NT2/D1 (cell line): Measurements from ENCODE around the gene OSBPL6.

Experiments used
- YY1 ChIP-seq: IDR thresholded peaks from 2 replicates; pipeline ENCODE4 v1.6.1; 2011; ENCODE audit not compliant: insufficient read length, insufficient read depth
- ZNF274 ChIP-seq: IDR thresholded peaks from 2 replicates; pipeline ENCODE4 v1.6.1; 2011; ENCODE audit warnings: mild to moderate bottlenecking, low read depth, low read length

DNA sequence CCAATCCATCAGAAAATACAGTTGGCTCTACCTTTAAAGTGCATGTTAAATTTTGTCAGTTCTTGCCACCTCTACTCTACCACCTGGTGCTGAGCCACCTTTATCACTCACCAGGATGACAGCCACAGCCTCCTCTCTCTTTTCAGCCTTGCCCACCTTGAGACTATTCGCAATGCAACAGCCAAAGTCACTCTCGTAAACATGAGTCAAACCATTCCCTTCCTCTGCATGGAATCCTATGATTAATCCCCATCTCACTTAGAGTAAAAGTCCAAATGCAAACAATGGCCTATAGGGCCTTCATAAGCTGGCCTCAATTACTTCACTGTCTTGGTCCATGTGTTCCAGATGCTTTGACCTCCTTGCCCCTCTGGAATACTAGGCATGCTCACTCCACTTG, 5.8 kb upstream of the OSBPL6 start:
- TF ChIP-seq ZNF274, result no peak
- TF ChIP-seq YY1, result no peak
